Smooth muscle cell (in vitro differentiated cells): Measurements from ENCODE around the gene NAA10. TPM values are rescaled to one million over a fixed set of nuclear protein-coding genes. Genes with fewer than 3 reads are reported as not detected.

Source experiments
- DNase-seq: peaks from one replicate; lab custom pipeline; 2025; ENCODE audit not compliant: unreplicated experiment; lab: John Stamatoyannopoulos, UW
- H2AFZ ChIP-seq: fragments of 200-600 bp; sonication (generic); 2 replicates; pipeline ENCODE4 v1.6.0; 2016; ENCODE audit warnings: antibody characterized with exemption, low read depth, mild to moderate bottlenecking
- H3F3A ChIP-seq: fragments of 200-600 bp; sonication (generic); 2 replicates; pipeline ENCODE4 v1.6.0; 2017; ENCODE audit warnings: antibody characterized with exemption, low read depth
- H3K27ac ChIP-seq: fragments of 200-600 bp; sonication (generic); 2 replicates; pipeline ENCODE4 v1.5.1; 2016; ENCODE audit warnings: low read depth, mild to moderate bottlenecking
- H3K27me3 ChIP-seq: fragments of 200-600 bp; sonication (generic); 2 replicates; pipeline ENCODE4 v1.6.1; 2016; ENCODE audit warnings: low read depth, mild to moderate bottlenecking
- H3K36me3 ChIP-seq: fragments of 200-600 bp; sonication (generic); 2 replicates; pipeline ENCODE4 v1.5.1; 2016; ENCODE audit warnings: low read depth
- H3K4me1 ChIP-seq: fragments of 200-600 bp; sonication (generic); 2 replicates; pipeline ENCODE4 v1.5.1; 2016; ENCODE audit warnings: low read depth
- H3K4me2 ChIP-seq: fragments of 200-600 bp; sonication (generic); 2 replicates; pipeline ENCODE4 v1.6.0; 2016; ENCODE audit warnings: mild to moderate bottlenecking
- H3K4me3 ChIP-seq: fragments of 200-600 bp; sonication (generic); 2 replicates; pipeline ENCODE4 v1.5.1; 2016; ENCODE audit warnings: mild to moderate bottlenecking
- H3K79me2 ChIP-seq: fragments of 200-600 bp; sonication (generic); 2 replicates; pipeline ENCODE4 v1.6.0; 2016; ENCODE audit warnings: low read depth, mild to moderate bottlenecking
- H3K9ac ChIP-seq: fragments of 200-600 bp; sonication (generic); 2 replicates; pipeline ENCODE4 v1.6.0; 2016; ENCODE audit warnings: low read depth
- H3K9me3 ChIP-seq: fragments of 200-600 bp; sonication (generic); replicated peaks from 2 replicates; pipeline ENCODE4 v1.5.1; 2016; ENCODE audit warnings: low read depth
- H4K20me1 ChIP-seq: fragments of 200-600 bp; sonication (generic); 2 replicates; pipeline ENCODE4 v1.6.0; 2016; ENCODE audit warnings: low read depth
- WGBS: methylation state at CpG from one replicate; pipeline ENCODE4 v1.1.7; 2016; ENCODE audit warnings: low lambda C conversion rate; 5-methylcytosine and 5-hydroxymethylcytosine counted together
- polyA plus RNA-seq: library from polyadenylated mRNA; unstranded; fragments of >200 nt; fragmentation: Nextera tagmentation; extraction: Ambion mirVana; gene quantifications from 2 replicates; pipeline ENCODE4 v1.2.1, GENCODE V29; 2016
- total RNA-seq: library from RNA; depleted of rRNA; stranded (reverse); fragments of >200 nt; gene quantifications from 2 replicates; pipeline ENCODE4 v1.2.3, GENCODE V29; 2014
- TF ChIP-seq, protein P1 (sequence below): fragments of 200-600 bp; sonication (generic); IDR thresholded peaks from 2 replicates; pipeline ENCODE4 v1.5.1; 2017; ENCODE audit warnings: borderline replicate concordance, mild to moderate bottlenecking, antibody characterized with exemption; ENCODE audit not compliant: insufficient read depth, poor library complexity, severe bottlenecking

The NAA10 gene
- total and polyA plus RNA-seq, 2 experiments from 2014 or later, result 81.2 to 124 TPM

DNA sequence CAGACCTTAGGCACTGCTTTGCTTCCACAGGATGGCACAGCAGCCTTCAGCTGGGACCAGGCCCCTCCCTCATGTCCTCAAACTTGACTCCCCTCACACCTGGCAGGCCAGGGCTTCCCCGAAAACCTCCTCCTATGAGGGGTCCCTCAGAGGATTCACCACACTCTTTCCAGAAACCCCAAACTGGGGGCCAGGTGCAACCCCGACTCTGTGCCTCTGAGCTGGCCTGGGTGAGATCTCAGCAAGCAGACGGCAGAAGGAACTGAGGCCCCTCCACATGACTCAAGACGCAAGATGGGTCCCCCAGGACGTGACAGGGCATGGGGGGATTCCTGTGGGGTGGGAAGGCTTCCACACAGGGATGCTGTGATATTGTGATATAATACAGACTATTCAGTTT is 30.6 kb upstream of the NAA10 start:
- no peaks in the 10 kb centered on the region for H3K36me3 ChIP-seq
- H2AFZ ChIP-seq, result no peak overlapping the region
- no peak for DNase-seq
- no peaks in the 10 kb centered on the region for H3K9me3 ChIP-seq
- H3K27ac ChIP-seq, result no peak overlapping the region
- no peak overlapping the region for H3K4me2 ChIP-seq
- peaks cover 54% of the 10 kb centered on the region for H3K79me2 ChIP-seq
- no peak overlapping the region for H3K9ac ChIP-seq
- WGBS, result 80% methylated on average over 5 of the region's 5 CpGs
- no peaks in the 10 kb centered on the region for H3K4me1 ChIP-seq
- H4K20me1 ChIP-seq, result peaks cover 85% of the 10 kb centered on the region
- no peaks in the 10 kb centered on the region for H3F3A ChIP-seq
- TF ChIP-seq, protein P1, sequence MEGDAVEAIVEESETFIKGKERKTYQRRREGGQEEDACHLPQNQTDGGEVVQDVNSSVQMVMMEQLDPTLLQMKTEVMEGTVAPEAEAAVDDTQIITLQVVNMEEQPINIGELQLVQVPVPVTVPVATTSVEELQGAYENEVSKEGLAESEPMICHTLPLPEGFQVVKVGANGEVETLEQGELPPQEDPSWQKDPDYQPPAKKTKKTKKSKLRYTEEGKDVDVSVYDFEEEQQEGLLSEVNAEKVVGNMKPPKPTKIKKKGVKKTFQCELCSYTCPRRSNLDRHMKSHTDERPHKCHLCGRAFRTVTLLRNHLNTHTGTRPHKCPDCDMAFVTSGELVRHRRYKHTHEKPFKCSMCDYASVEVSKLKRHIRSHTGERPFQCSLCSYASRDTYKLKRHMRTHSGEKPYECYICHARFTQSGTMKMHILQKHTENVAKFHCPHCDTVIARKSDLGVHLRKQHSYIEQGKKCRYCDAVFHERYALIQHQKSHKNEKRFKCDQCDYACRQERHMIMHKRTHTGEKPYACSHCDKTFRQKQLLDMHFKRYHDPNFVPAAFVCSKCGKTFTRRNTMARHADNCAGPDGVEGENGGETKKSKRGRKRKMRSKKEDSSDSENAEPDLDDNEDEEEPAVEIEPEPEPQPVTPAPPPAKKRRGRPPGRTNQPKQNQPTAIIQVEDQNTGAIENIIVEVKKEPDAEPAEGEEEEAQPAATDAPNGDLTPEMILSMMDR, result no peak
- no peaks in the 10 kb centered on the region for H3K27me3 ChIP-seq
- H3K4me3 ChIP-seq, result no peak overlapping the region

DNA sequence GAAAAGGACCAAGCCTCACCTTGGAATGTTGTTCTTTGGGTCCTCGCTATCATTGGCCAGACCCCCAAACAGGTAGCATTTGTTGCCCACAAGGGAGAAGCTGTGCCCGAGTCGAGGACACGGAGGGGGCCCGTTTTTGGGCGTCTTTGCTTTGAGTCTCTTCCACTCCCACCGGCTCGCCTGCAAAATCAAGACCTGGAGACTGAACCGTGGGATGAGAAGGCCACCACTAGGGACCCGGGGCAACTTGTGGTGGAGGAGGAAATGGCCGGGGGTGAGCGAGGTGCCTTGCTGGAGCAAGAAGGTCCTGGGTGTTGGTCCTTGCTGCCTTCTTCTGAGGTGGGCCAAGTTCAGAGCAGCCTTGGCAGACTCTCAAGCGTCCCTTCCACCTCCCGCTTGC is 29.3 kb upstream of the NAA10 start:
- H3K79me2 ChIP-seq, result peaks cover 47% of the 10 kb centered on the region
- no peaks in the 10 kb centered on the region for H3F3A ChIP-seq
- no peak for DNase-seq
- no peak overlapping the region for H3K9ac ChIP-seq
- H3K9me3 ChIP-seq, result no peaks in the 10 kb centered on the region
- no peaks in the 10 kb centered on the region for H3K36me3 ChIP-seq
- no peak overlapping the region for H3K4me3 ChIP-seq
- no peaks in the 10 kb centered on the region for H3K4me1 ChIP-seq
- H3K27ac ChIP-seq, result no peak overlapping the region
- H3K27me3 ChIP-seq, result no peaks in the 10 kb centered on the region
- peaks cover 75% of the 10 kb centered on the region for H4K20me1 ChIP-seq
- TF ChIP-seq, protein P1, result no peak
- H3K4me2 ChIP-seq, result no peak overlapping the region
- no peak overlapping the region for H2AFZ ChIP-seq
- WGBS, result 94% methylated on average over 14 of the region's 14 CpGs

DNA sequence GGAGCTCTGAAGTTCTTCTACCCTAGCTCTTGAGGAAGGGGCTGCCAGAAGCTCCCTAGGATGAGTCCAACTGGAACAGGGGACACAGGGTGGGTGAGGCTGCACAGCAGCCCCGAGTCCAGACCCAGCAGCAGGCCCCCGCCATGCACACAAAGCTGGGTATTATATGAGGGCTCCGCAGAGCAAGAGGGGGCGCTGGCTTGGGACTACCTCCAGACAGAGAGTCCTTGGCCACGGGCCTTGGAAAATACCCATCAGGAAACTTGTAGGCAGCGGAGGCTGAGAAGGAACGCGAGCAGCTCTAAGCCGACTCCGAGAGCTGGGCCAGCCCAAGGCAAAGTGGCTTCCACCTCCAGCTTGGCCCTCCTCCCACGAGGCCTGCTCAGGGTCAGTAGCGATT is 28.7 kb upstream of the NAA10 start:
- peaks cover 69% of the 10 kb centered on the region for H4K20me1 ChIP-seq
- H3K4me3 ChIP-seq, result no peak overlapping the region
- H3K4me2 ChIP-seq, result no peak overlapping the region
- H3K9ac ChIP-seq, result no peak overlapping the region
- no peaks in the 10 kb centered on the region for H3K4me1 ChIP-seq
- WGBS, result 93% methylated on average over 12 of the region's 12 CpGs
- no peaks in the 10 kb centered on the region for H3F3A ChIP-seq
- no peaks in the 10 kb centered on the region for H3K9me3 ChIP-seq
- no peaks in the 10 kb centered on the region for H3K36me3 ChIP-seq
- no peak for DNase-seq
- H2AFZ ChIP-seq, result no peak overlapping the region
- peaks cover 42% of the 10 kb centered on the region for H3K79me2 ChIP-seq
- no peaks in the 10 kb centered on the region for H3K27me3 ChIP-seq
- TF ChIP-seq, protein P1, result no peak
- H3K27ac ChIP-seq, result no peak overlapping the region

DNA sequence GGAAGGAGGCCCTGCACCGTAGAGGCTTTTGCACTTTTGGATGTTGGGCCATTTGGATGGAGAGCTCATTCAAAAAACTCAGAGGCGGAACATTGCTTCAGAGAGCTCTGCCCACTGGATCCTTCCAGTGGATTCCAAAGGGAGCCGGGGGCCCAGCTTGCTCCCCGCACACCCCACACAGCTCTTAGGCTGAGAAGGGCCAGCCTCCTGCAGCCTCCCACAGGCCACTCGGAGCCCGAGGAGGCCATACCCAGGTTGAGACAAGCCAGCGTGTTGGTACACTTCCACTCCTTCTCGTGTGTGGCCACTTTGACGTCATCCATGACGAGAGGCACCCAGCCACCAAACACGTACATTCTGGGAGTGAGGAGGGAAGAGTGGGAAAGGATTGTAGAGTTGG is 26.5 kb upstream of the NAA10 start:
- Histone ChIP-seq H3F3A (no peaks in the 10 kb centered on the region), H3K4me3 (no peak overlapping the region), H3K79me2 (peaks cover 20% of the 10 kb centered on the region), H2AFZ (no peak overlapping the region), H4K20me1 (peaks cover 46% of the 10 kb centered on the region), H3K27me3 (no peaks in the 10 kb centered on the region), H3K4me2 (no peak overlapping the region), H3K4me1 (no peaks in the 10 kb centered on the region), H3K9me3 (no peaks in the 10 kb centered on the region), H3K9ac (no peak overlapping the region), H3K27ac (no peak overlapping the region), H3K36me3 (no peaks in the 10 kb centered on the region)
- TF ChIP-seq, protein P1, result no peak
- DNase-seq, result no peak
- 92% methylated on average over 11 of the region's 11 CpGs for WGBS
